ENCODE measurements around the gene ALDH16A1. TPM values are rescaled to one million over a fixed set of nuclear protein-coding genes. Genes with fewer than 3 reads are reported as not detected.

Gene ALDH16A1
- total and polyA plus RNA-seq, 2 donors (not counting 3 experiments of a cell fraction or from before 2014, with no cell fraction given): 27.6 to 33.2 TPM

- peak overlapping the region; percentile 100 for H3K9ac ChIP-seq (replicated peaks; ENCODE audit: extremely low read depth, insufficient read depth, low read length)
- no peak for DNase-seq (ENCODE audit: low read depth, low spot score)
- CTCF ChIA-PET: interaction anchor here (1.0 to 1.2 kb wide), 2 partner anchors 10 to 13 kb away, joined by 3 to 4 read pairs; no protein-coding TSS in a partner anchor
- H3K9me3 ChIP-seq (replicated peaks; ENCODE audit: control insufficient read depth, insufficient read depth, low read length): no peaks in the 10 kb centered on the region
- dilution Hi-C loops (cut with MboI; ENCODE audit: extremely low pct_ligation_motif_present, low sequenced_read_pairs) (no loop called here), intact Hi-C loops (cut with micrococcal nuclease) (no loop called here)
- H3K79me2 ChIP-seq (ENCODE audit: control insufficient read depth, insufficient read depth, low read length): peaks cover 40% of the 10 kb centered on the region
- H3K4me3 ChIP-seq (replicated peaks in 1 of 3; ENCODE audit: insufficient read depth in 1 of 3, low read depth in 1 of 3, low read length in 3 of 3): peak overlapping the region; percentile 60 to 94 (median 90)
- H2AFZ ChIP-seq (ENCODE audit: low read depth, low read length): no peak overlapping the region
- BruUV-seq (replicated peaks): no TSS peak
- peaks cover 12% of the 10 kb centered on the region for H3K4me1 ChIP-seq (ENCODE audit: control insufficient read depth, extremely low read depth, insufficient read depth, low read length)
- TF ChIP-seq JUN (IDR thresholded peaks at IDR 0.05; ENCODE audit: borderline replicate concordance, insufficient read depth, insufficient read length, low read depth): no peak
- no peak for TF ChIP-seq POLR2AphosphoS5 (IDR thresholded peaks at IDR 0.05; ENCODE audit: insufficient read depth, low read depth, low read length)
- no peak for TF ChIP-seq MAX (IDR thresholded peaks at IDR 0.05; ENCODE audit: insufficient read depth, insufficient read length)
- TF ChIP-seq POLR2A (IDR thresholded peaks at IDR 0.05; ENCODE audit: low read depth, low read length): no peak
- TF ChIP-seq MYC (IDR thresholded peaks at IDR 0.05; ENCODE audit: low read depth, low read length): no peak
- TF ChIP-seq, protein P1, sequence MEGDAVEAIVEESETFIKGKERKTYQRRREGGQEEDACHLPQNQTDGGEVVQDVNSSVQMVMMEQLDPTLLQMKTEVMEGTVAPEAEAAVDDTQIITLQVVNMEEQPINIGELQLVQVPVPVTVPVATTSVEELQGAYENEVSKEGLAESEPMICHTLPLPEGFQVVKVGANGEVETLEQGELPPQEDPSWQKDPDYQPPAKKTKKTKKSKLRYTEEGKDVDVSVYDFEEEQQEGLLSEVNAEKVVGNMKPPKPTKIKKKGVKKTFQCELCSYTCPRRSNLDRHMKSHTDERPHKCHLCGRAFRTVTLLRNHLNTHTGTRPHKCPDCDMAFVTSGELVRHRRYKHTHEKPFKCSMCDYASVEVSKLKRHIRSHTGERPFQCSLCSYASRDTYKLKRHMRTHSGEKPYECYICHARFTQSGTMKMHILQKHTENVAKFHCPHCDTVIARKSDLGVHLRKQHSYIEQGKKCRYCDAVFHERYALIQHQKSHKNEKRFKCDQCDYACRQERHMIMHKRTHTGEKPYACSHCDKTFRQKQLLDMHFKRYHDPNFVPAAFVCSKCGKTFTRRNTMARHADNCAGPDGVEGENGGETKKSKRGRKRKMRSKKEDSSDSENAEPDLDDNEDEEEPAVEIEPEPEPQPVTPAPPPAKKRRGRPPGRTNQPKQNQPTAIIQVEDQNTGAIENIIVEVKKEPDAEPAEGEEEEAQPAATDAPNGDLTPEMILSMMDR (IDR thresholded peaks at IDR 0.05; ENCODE audit: extremely low read depth in 1 of 2, insufficient read depth in 1 of 2, low read depth in 1 of 2, low read length in 2 of 2): no peak
- TF ChIP-seq EZH2 (IDR thresholded peaks at IDR 0.05; ENCODE audit: borderline replicate concordance, low read depth, low read length, severe bottlenecking): no peak
- no peak for TF ChIP-seq GATA2 (IDR thresholded peaks at IDR 0.05; ENCODE audit: insufficient read depth, insufficient read length, low read depth, low read length)
- no peak for TF ChIP-seq FOS (IDR thresholded peaks at IDR 0.05; ENCODE audit: borderline replicate concordance, insufficient read depth, low read length)
- no peaks in the 10 kb centered on the region for H3K27me3 ChIP-seq (ENCODE audit: control insufficient read depth in 2 of 2, insufficient read depth in 2 of 2, low read length in 2 of 2)
- H4K20me1 ChIP-seq (replicated peaks; ENCODE audit: control insufficient read depth, extremely low read depth, insufficient read depth, low read length): peaks cover 5% of the 10 kb centered on the region
- H3K36me3 ChIP-seq (ENCODE audit: control insufficient read depth in 2 of 2, extremely low read depth in 1 of 2, insufficient read depth in 2 of 2, low read length in 2 of 2): peaks cover 28 to 34% of the 10 kb centered on the region in 2 experiments
- peak; percentile 43 for FAIRE-seq
- POLR2A ChIA-PET: interaction anchor here (1.0 to 1.4 kb wide), 2 partner anchors 10 to 13 kb away, joined by 3 to 4 read pairs; no protein-coding TSS in a partner anchor
- H3K9me1 ChIP-seq (replicated peaks; ENCODE audit: control insufficient read depth, extremely low read depth, insufficient read depth, low read length): no peaks in the 10 kb centered on the region
- peak overlapping the region; percentile 89 for H3K27ac ChIP-seq (ENCODE audit: insufficient read depth, low read depth, low read length)
- H3K4me2 ChIP-seq (ENCODE audit: insufficient read depth, low read length): peak overlapping the region; percentile 96
Observed at GRCh38 chr19:49488863-49489537, 36.0 kb downstream of the ALDH16A1 start.
